Measurements from ENCODE around the gene COQ2. TPM values are rescaled to one million over a fixed set of nuclear protein-coding genes. Genes with fewer than 3 reads are reported as not detected.
"Not testable (repeated sequence)": the region's sequence is repeated elsewhere in the genome, so short reads cannot be mapped to it uniquely, and the experiment has no call there.

The COQ2 gene
- polyA plus RNA-seq, 1 donor (not counting 4 experiments of a cell fraction or from before 2014, with no cell fraction given), result 29.1 TPM

DNA sequence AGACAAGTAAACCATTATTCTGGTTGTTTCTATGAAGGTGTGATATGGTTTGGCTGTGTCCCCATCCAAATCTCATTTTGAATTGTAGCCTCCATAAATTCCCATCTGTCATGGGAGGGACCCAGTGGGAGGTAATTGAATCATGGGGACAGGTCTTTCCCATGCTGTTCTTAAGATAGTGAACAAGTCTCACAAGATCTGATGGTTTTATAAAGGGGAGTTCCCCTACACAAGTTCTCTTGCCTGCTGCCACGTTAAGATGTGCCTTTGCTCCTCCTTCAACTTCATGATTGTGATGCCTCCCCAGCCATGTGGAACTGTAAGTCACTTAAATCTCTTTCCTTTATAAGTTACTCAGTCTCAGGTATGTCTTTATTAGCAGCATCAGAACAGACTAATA is 3.8 kb upstream of the COQ2 start:
- H3K4me2 ChIP-seq (ENCODE audit: control insufficient read depth, extremely low read depth, insufficient read depth, low read depth, low read length); H3K4me3 ChIP-seq (ENCODE audit: control insufficient read depth in 2 of 3, extremely low read depth in 1 of 3, insufficient read depth in 2 of 3, low read depth in 1 of 3, low read length in 3 of 3); H3K9me3 ChIP-seq (ENCODE audit: control insufficient read depth, low read depth, low read length); H3K27ac ChIP-seq (ENCODE audit: control insufficient read depth, insufficient read depth, low read length); H4K20me1 ChIP-seq (ENCODE audit: control insufficient read depth, extremely low read depth, insufficient read depth, low read length); H3K79me2 ChIP-seq (ENCODE audit: control insufficient read depth, insufficient read depth, low read length); dilution Hi-C loops (cut with MboI; ENCODE audit: extremely low pct_ligation_motif_present, low sequenced_read_pairs); H3K36me3 ChIP-seq (ENCODE audit: control insufficient read depth in 2 of 2, extremely low read depth in 1 of 2, insufficient read depth in 2 of 2, low read length in 2 of 2); FAIRE-seq; H3K27me3 ChIP-seq (ENCODE audit: control insufficient read depth, extremely low read depth, insufficient read depth, low read length); H3K9ac ChIP-seq (ENCODE audit: control insufficient read depth, extremely low read depth, insufficient read depth, low read length); DNase-seq (ENCODE audit: low read depth, low spot score); H3K9me1 ChIP-seq (ENCODE audit: control insufficient read depth, extremely low read depth, insufficient read depth, low read length); H2AFZ ChIP-seq (ENCODE audit: control insufficient read depth, low read length): not testable (repeated sequence)
- peaks cover 12% of the 10 kb centered on the region for H3K4me1 ChIP-seq (ENCODE audit: control insufficient read depth, extremely low read depth, insufficient read depth, low read length)

DNA sequence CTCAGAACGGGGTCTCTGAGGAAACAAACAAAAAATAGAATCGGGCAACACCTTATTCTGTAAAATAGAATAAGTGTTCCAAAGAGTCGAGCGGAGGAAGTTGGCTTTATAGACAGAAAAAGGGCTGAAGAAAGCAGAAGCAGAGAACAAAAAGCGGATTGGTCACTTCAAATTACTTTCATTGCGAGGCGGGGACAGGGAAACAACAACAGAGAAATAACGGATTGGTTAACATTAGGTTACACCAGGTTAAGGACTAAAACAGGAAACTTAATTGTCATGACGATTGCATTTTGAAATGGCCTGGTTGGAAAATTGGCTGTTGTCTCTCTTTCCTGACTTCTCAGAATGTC is 433 bp upstream of the COQ2 start:
- Histone ChIP-seq H3K4me1 (ENCODE audit: control insufficient read depth, extremely low read depth, insufficient read depth, low read length) (peaks cover 31% of the 10 kb centered on the region), H3K79me2 (ENCODE audit: control insufficient read depth, insufficient read depth, low read length) (peaks cover 16% of the 10 kb centered on the region), H4K20me1 (ENCODE audit: control insufficient read depth, extremely low read depth, insufficient read depth, low read length) (no peaks in the 10 kb centered on the region), H3K9ac (ENCODE audit: control insufficient read depth, extremely low read depth, insufficient read depth, low read length) (peak overlapping the region; percentile 82), H3K9me1 (ENCODE audit: control insufficient read depth, extremely low read depth, insufficient read depth, low read length) (no peaks in the 10 kb centered on the region), H3K36me3 (ENCODE audit: control insufficient read depth in 2 of 2, extremely low read depth in 1 of 2, insufficient read depth in 2 of 2, low read length in 2 of 2) (no peaks in the 10 kb centered on the region), H2AFZ (ENCODE audit: control insufficient read depth, low read length) (peak overlapping the region; percentile 94), H3K4me2 (ENCODE audit: control insufficient read depth, extremely low read depth, insufficient read depth, low read depth, low read length) (peak overlapping the region; percentile 72), H3K4me3 (ENCODE audit: control insufficient read depth in 2 of 3, extremely low read depth in 1 of 3, insufficient read depth in 2 of 3, low read depth in 1 of 3, low read length in 3 of 3) (peak overlapping the region; percentile 67 to 85 (median 83)), H3K9me3 (ENCODE audit: control insufficient read depth, low read depth, low read length) (no peaks in the 10 kb centered on the region), H3K27ac (ENCODE audit: control insufficient read depth, insufficient read depth, low read length) (peak overlapping the region; percentile 77), H3K27me3 (ENCODE audit: control insufficient read depth, extremely low read depth, insufficient read depth, low read length) (no peaks in the 10 kb centered on the region)
- FAIRE-seq (peak; percentile 36), DNase-seq (ENCODE audit: low read depth, low spot score) (no peak)
- dilution Hi-C loops (cut with MboI; ENCODE audit: extremely low pct_ligation_motif_present, low sequenced_read_pairs), result no loop called here
- no peak for TF ChIP-seq EZH2 (IDR thresholded peaks at IDR 0.05; ENCODE audit: low read length)
- TF ChIP-seq, protein P1, sequence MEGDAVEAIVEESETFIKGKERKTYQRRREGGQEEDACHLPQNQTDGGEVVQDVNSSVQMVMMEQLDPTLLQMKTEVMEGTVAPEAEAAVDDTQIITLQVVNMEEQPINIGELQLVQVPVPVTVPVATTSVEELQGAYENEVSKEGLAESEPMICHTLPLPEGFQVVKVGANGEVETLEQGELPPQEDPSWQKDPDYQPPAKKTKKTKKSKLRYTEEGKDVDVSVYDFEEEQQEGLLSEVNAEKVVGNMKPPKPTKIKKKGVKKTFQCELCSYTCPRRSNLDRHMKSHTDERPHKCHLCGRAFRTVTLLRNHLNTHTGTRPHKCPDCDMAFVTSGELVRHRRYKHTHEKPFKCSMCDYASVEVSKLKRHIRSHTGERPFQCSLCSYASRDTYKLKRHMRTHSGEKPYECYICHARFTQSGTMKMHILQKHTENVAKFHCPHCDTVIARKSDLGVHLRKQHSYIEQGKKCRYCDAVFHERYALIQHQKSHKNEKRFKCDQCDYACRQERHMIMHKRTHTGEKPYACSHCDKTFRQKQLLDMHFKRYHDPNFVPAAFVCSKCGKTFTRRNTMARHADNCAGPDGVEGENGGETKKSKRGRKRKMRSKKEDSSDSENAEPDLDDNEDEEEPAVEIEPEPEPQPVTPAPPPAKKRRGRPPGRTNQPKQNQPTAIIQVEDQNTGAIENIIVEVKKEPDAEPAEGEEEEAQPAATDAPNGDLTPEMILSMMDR (optimal IDR thresholded peaks at IDR 0.05 in 1 of 3, IDR thresholded peaks at IDR 0.05 in 1 of 3, conservative IDR thresholded peaks at IDR 0.05 in 1 of 3; ENCODE audit: extremely low read depth in 1 of 3, insufficient read depth in 2 of 3, low read length in 3 of 3), result no peak

DNA sequence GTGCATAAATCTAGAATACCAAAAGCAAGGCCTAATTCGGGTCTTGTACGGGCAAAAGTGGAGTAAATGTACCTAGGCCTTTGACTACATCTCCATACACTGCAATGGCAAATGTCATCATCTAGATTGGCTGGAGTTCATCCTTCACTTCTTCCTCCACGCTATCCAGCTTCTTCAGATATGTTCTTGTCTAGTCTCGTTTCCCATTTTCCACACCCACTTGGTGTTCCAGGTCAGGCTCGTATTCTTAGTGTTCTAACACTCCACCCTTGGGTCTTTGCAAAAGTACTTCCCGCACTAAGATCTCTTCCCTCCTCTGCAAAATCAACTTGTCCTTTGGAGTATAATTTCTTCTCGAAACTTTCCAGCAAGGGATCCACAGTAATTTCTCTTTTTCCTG is 1.4 kb downstream of the COQ2 start:
- peak overlapping the region; percentile 68 for H3K4me2 ChIP-seq (ENCODE audit: control insufficient read depth, extremely low read depth, insufficient read depth, low read depth, low read length)
- FAIRE-seq, result peak; percentile 67
- H4K20me1 ChIP-seq (ENCODE audit: control insufficient read depth, extremely low read depth, insufficient read depth, low read length), result no peaks in the 10 kb centered on the region
- H2AFZ ChIP-seq (ENCODE audit: control insufficient read depth, low read length), result peak overlapping the region; percentile 11
- no peak for DNase-seq (ENCODE audit: low read depth, low spot score)
- H3K9me3 ChIP-seq (ENCODE audit: control insufficient read depth, low read depth, low read length), result no peaks in the 10 kb centered on the region
- H3K9me1 ChIP-seq (ENCODE audit: control insufficient read depth, extremely low read depth, insufficient read depth, low read length), result no peaks in the 10 kb centered on the region
- H3K9ac ChIP-seq (ENCODE audit: control insufficient read depth, extremely low read depth, insufficient read depth, low read length), result peak overlapping the region; percentile 82
- H3K27ac ChIP-seq (ENCODE audit: control insufficient read depth, insufficient read depth, low read length), result peak overlapping the region; percentile 77
- H3K36me3 ChIP-seq (ENCODE audit: control insufficient read depth in 2 of 2, extremely low read depth in 1 of 2, insufficient read depth in 2 of 2, low read length in 2 of 2), result peaks cover 0 to 3% of the 10 kb centered on the region in 2 experiments
- H3K79me2 ChIP-seq (ENCODE audit: control insufficient read depth, insufficient read depth, low read length), result peaks cover 16% of the 10 kb centered on the region
- peak overlapping the region in 2 of 3 experiments; percentile 83 to 85 for H3K4me3 ChIP-seq (ENCODE audit: control insufficient read depth in 2 of 3, extremely low read depth in 1 of 3, insufficient read depth in 2 of 3, low read depth in 1 of 3, low read length in 3 of 3)
- dilution Hi-C loops (cut with MboI; ENCODE audit: extremely low pct_ligation_motif_present, low sequenced_read_pairs), result no loop called here
- TF ChIP-seq, protein P1 (optimal IDR thresholded peaks at IDR 0.05 in 1 of 3, IDR thresholded peaks at IDR 0.05 in 1 of 3, conservative IDR thresholded peaks at IDR 0.05 in 1 of 3; ENCODE audit: extremely low read depth in 1 of 3, insufficient read depth in 2 of 3, low read length in 3 of 3), result no peak
- TF ChIP-seq EZH2 (IDR thresholded peaks at IDR 0.05; ENCODE audit: low read length), result no peak
- H3K4me1 ChIP-seq (ENCODE audit: control insufficient read depth, extremely low read depth, insufficient read depth, low read length), result peaks cover 31% of the 10 kb centered on the region
- H3K27me3 ChIP-seq (ENCODE audit: control insufficient read depth, extremely low read depth, insufficient read depth, low read length), result no peaks in the 10 kb centered on the region
